Measurements from ENCODE around the gene CRTAC1. TPM values are rescaled to one million over a fixed set of nuclear protein-coding genes. Genes with fewer than 3 reads are reported as not detected.

CRTAC1 gene
- total RNA-seq, 1 experiment from 2014 or later = 1.2 TPM

- CTCF ChIA-PET = interaction anchor here (1.0 kb wide), 1 partner anchor 26 kb away, joined by 3 read pairs; no protein-coding TSS in a partner anchor
- Mint-ChIP-seq H3K27ac (no peak overlapping the region), H3K36me3 (no peaks in the 10 kb centered on the region), H3K9me3 (peaks cover 10% of the 10 kb centered on the region), H3K4me1 (peaks cover 23% of the 10 kb centered on the region), H3K27me3 (ENCODE audit: low read depth) (no peaks in the 10 kb centered on the region), H3K4me3 (no peak overlapping the region)
- DNase-seq (ENCODE audit: low spot score) = no peak
- POLR2A ChIA-PET = no interaction called here
- TF ChIP-seq HMGA2 (CRISPR knock-in tag; IDR thresholded peaks at IDR 0.05) = no peak
- no peak for TF ChIP-seq EMX1 (CRISPR knock-in tag; IDR thresholded peaks at IDR 0.05)
- TF ChIP-seq OVOL2 (CRISPR knock-in tag; IDR thresholded peaks at IDR 0.05; ENCODE audit: borderline replicate concordance) = no peak
- no peak for TF ChIP-seq GTF2I (CRISPR knock-in tag; conservative IDR thresholded peaks at IDR 0.05)
- TF ChIP-seq, protein P1, sequence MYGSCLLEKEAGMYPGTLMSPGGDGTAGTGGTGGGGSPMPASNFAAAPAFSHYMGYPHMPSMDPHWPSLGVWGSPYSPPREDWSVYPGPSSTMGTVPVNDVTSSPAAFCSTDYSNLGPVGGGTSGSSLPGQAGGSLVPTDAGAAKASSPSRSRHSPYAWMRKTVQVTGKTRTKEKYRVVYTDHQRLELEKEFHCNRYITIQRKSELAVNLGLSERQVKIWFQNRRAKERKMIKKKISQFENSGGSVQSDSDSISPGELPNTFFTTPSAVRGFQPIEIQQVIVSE (CRISPR knock-in tag; IDR thresholded peaks at IDR 0.05; ENCODE audit: borderline replicate concordance) = no peak
- TF ChIP-seq, protein P2, sequence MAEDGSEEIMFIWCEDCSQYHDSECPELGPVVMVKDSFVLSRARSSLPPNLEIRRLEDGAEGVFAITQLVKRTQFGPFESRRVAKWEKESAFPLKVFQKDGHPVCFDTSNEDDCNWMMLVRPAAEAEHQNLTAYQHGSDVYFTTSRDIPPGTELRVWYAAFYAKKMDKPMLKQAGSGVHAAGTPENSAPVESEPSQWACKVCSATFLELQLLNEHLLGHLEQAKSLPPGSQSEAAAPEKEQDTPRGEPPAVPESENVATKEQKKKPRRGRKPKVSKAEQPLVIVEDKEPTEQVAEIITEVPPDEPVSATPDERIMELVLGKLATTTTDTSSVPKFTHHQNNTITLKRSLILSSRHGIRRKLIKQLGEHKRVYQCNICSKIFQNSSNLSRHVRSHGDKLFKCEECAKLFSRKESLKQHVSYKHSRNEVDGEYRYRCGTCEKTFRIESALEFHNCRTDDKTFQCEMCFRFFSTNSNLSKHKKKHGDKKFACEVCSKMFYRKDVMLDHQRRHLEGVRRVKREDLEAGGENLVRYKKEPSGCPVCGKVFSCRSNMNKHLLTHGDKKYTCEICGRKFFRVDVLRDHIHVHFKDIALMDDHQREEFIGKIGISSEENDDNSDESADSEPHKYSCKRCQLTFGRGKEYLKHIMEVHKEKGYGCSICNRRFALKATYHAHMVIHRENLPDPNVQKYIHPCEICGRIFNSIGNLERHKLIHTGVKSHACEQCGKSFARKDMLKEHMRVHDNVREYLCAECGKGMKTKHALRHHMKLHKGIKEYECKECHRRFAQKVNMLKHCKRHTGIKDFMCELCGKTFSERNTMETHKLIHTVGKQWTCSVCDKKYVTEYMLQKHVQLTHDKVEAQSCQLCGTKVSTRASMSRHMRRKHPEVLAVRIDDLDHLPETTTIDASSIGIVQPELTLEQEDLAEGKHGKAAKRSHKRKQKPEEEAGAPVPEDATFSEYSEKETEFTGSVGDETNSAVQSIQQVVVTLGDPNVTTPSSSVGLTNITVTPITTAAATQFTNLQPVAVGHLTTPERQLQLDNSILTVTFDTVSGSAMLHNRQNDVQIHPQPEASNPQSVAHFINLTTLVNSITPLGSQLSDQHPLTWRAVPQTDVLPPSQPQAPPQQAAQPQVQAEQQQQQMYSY (CRISPR knock-in tag; IDR thresholded peaks at IDR 0.05) = no peak
- no peak for TF ChIP-seq NFYB (CRISPR knock-in tag; conservative IDR thresholded peaks at IDR 0.05; ENCODE audit: low read depth)
- no peak for TF ChIP-seq CREB1 (CRISPR knock-in tag; IDR thresholded peaks at IDR 0.05)
- TF ChIP-seq ZNF317 (CRISPR knock-in tag; IDR thresholded peaks at IDR 0.05; ENCODE audit: borderline replicate concordance, low read depth) = no peak
- TF ChIP-seq MXD4 (CRISPR knock-in tag; IDR thresholded peaks at IDR 0.05; ENCODE audit: borderline replicate concordance) = no peak
- TF ChIP-seq SMAD4 (CRISPR knock-in tag; IDR thresholded peaks at IDR 0.05) = no peak
- no peak for TF ChIP-seq ZMAT4 (CRISPR knock-in tag; IDR thresholded peaks at IDR 0.05)
- no peak for TF ChIP-seq ESRRA (CRISPR knock-in tag; IDR thresholded peaks at IDR 0.05; ENCODE audit: borderline replicate concordance)
- no peak for ATAC-seq
Observed at GRCh38 chr10:97875391-97875790, 155.0 kb downstream of the CRTAC1 start.

- no peak overlapping the region for H3K27ac Mint-ChIP-seq
- DNase-seq (ENCODE audit: low spot score) = no peak
- ChIA-PET POLR2A (no interaction called here), CTCF (interaction anchor here (1.7 to 2.7 kb wide), 2 partner anchors 14 to 82 kb away, joined by 5 to 10 read pairs; no protein-coding TSS in a partner anchor)
- H3K27me3 Mint-ChIP-seq (ENCODE audit: low read depth) = no peaks in the 10 kb centered on the region
- H3K4me3 Mint-ChIP-seq = no peak overlapping the region
- peaks cover 33% of the 10 kb centered on the region for H3K4me1 Mint-ChIP-seq
- H3K36me3 Mint-ChIP-seq = no peaks in the 10 kb centered on the region
- peaks cover 7% of the 10 kb centered on the region for H3K9me3 Mint-ChIP-seq
- no peak for ATAC-seq
- TF ChIP-seq AR (CRISPR knock-in tag; IDR thresholded peaks at IDR 0.05) (no peak), ATF2 (CRISPR knock-in tag; IDR thresholded peaks at IDR 0.05; ENCODE audit: borderline replicate concordance, low read depth) (no peak), ELF4 (CRISPR knock-in tag; IDR thresholded peaks at IDR 0.05; ENCODE audit: low read depth) (no peak), ZNF425 (CRISPR knock-in tag; conservative IDR thresholded peaks at IDR 0.05) (no peak), KAT7 (CRISPR knock-in tag; IDR thresholded peaks at IDR 0.05; ENCODE audit: borderline replicate concordance) (no peak), MYBL2 (CRISPR knock-in tag; IDR thresholded peaks at IDR 0.05) (no peak), ERG (CRISPR knock-in tag; IDR thresholded peaks at IDR 0.05) (no peak)
- TF ChIP-seq, protein P3, sequence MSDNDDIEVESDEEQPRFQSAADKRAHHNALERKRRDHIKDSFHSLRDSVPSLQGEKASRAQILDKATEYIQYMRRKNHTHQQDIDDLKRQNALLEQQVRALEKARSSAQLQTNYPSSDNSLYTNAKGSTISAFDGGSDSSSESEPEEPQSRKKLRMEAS (CRISPR knock-in tag; IDR thresholded peaks at IDR 0.05) = no peak
Observed at GRCh38 chr10:97874332-97874731, 156.1 kb downstream of the CRTAC1 start.

Data from WTC11 (cell line).